SU-DHL-6 (cell line): ENCODE data around the gene CFAP210.

ENCODE experiments used
- EZH2phosphoT487 ChIP-seq: fragments of 200-600 bp; sonication (generic), shearing (Covaris generic); conservative IDR thresholded peaks from 2 replicates; pipeline ENCODE4 v1.6.1; 2018; ENCODE audit warnings: mild to moderate bottlenecking, antibody characterized with exemption, low read length, moderate library complexity, mixed read lengths
- TF ChIP-seq, protein P1 (sequence below): fragments of 200-600 bp; sonication (generic); IDR thresholded peaks from one replicate; pipeline ENCODE4 v1.5.1; 2017; ENCODE audit warnings: antibody characterized with exemption, mild to moderate bottlenecking, low read length, moderate library complexity; ENCODE audit not compliant: insufficient read depth, poor library complexity, severe bottlenecking

GRCh38 chr2:169739351-169739750 lies 45.1 kb upstream of the CFAP210 start:
- TF ChIP-seq, protein P1, sequence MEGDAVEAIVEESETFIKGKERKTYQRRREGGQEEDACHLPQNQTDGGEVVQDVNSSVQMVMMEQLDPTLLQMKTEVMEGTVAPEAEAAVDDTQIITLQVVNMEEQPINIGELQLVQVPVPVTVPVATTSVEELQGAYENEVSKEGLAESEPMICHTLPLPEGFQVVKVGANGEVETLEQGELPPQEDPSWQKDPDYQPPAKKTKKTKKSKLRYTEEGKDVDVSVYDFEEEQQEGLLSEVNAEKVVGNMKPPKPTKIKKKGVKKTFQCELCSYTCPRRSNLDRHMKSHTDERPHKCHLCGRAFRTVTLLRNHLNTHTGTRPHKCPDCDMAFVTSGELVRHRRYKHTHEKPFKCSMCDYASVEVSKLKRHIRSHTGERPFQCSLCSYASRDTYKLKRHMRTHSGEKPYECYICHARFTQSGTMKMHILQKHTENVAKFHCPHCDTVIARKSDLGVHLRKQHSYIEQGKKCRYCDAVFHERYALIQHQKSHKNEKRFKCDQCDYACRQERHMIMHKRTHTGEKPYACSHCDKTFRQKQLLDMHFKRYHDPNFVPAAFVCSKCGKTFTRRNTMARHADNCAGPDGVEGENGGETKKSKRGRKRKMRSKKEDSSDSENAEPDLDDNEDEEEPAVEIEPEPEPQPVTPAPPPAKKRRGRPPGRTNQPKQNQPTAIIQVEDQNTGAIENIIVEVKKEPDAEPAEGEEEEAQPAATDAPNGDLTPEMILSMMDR = no peak
- TF ChIP-seq EZH2phosphoT487 = no peak
